Kidney tubule cell (primary cell): ENCODE results near the gene B3GNT5.
A peak's percentile ranks its signal among the peaks of the same experiment; 100 is the strongest.

Source experiments
- DNase-seq: peaks from one replicate; pipeline ENCODE4 v3.0.0-alpha.2; 2018; ENCODE audit warnings: low spot score

Gene B3GNT5

DNA sequence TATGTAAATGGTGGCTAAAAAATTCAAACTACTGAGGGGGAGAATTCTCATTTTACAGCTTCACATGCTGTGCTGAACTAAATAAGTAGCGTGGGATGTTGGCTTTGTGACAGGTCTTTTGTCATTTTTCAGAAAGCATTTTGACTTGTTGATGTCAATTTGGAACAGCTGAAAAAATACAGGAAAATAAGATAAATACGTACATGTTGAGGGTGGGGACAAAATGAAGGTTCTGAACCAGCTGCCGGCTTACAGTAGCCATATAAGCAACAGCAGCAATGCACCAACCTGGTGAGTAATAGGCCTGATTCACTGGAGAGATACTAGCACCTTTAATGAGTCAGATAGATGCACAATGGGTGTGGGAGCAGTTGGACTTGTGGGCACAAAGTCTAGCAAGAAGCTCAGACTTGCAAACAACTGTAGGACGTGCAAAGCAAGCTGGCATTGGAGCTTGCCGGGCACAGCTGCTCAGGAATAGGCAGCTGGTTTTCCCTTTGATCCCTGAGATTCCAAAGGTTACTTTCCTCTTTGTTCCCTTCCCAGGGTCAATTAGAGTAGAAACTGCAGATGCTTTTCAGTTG lies 12.9 kb downstream of the B3GNT5 start:
- DNase-seq: peak; percentile 95

GRCh38 chr3:183266454-183266853 lies 13.4 kb downstream of the B3GNT5 start:
- DNase-seq: no peak

DNA sequence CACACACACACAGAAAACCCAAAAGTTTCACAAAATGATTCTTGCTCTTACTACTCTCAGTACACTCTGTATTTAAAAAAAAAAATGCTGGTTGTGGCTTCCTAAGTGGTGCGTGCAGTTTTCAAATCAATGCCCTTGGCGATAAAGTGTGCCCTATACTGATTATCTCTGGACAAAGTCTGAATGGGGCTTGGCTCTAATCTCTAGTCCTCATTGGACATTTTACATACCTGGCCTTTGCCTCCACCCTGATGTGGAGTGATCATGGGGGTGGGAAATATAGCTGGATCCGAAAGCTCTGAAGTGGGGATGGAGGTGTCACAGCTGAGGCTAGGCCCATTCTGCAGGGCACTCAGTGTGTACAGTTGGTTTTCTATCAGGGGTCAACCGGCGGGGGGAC lies 14.1 kb downstream of the B3GNT5 start:
- no peak for DNase-seq

DNA sequence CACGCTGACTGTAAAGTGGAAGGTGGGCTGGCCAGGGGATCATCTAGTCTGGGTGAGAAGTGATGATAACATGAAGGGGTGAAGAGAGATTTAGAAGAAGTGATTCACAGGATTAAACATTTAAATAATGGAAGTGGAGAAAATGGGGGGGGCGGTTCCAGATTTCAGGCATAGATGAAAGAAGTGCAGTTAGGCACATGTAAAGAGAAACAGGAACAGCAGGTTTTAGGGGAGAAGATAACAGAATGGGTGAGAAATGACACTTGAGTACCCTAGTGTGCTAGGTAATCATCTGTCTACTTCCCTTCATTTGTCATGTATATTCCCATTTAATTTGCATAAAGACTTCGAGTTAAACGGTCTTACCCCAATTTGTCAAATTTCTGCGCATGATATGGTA lies 15.3 kb downstream of the B3GNT5 start:
- no peak for DNase-seq

DNA sequence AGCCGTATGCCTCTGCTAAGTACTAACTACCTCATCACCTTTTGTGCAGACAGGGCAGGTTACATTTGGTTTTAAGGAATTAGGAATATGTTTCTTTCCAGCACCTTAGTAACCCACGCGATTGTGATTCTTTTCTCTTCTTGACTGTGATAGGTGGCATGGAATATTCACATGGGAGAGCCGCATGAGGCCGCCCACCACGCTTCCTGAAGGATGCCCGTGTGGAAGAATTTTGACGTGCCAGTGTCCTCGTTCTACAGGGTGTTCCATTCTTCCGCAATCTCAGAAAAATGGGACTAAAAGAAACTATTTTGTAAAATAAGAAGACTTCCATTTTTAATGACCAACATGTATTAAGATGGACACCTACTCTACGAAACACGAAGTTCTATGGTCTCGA lies 16.3 kb downstream of the B3GNT5 start:
- DNase-seq: no peak

GRCh38 chr3:183270344-183270743 lies 17.3 kb downstream of the B3GNT5 start:
- no peak for DNase-seq

GRCh38 chr3:183272142-183272541 lies 19.1 kb downstream of the B3GNT5 start:
- no peak for DNase-seq

- no peak for DNase-seq
Observed at GRCh38 chr3:183272791-183273190, 19.7 kb downstream of the B3GNT5 start.

- DNase-seq: peak; percentile 71
Observed at GRCh38 chr3:183274609-183275008, 21.6 kb downstream of the B3GNT5 start.

DNA sequence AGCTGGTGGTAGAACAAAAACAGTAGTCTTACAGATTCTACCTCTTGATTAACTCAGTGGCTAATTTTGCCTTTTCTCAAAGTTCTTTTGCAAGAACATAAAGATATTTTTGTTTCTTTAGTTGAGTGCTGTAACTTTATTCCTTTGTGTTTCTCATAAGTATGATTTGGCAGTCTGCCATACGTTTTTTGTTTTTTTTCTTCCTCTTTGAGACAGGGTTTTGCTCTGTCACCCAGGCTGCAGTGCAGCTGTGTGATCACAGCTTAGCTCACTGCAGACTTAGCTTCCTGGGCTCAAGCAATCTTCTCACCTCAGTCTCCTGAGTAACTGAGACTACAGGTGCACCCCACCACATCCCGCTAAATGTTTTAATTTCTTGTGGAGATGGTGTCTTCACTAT lies 22.4 kb downstream of the B3GNT5 start:
- peak; percentile 66 for DNase-seq

DNA sequence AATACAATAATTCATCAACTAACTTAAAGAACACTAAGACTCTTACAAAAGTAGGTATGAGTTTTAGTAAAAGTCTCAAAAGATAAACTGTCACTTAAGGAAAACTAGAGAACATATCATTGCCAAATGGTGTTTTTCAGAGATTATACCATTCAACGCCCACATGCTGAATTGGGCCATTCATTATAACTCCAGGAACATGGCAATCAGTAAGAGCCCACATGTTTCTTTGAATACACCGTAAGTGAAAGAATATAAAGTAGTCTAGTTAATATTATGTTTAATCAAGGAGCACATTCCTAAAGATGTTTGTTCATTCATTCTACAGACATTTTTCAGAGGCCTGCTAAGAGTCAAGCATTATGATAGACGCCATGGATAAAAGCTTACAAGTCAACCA lies 22.9 kb downstream of the B3GNT5 start:
- DNase-seq: no peak

DNA sequence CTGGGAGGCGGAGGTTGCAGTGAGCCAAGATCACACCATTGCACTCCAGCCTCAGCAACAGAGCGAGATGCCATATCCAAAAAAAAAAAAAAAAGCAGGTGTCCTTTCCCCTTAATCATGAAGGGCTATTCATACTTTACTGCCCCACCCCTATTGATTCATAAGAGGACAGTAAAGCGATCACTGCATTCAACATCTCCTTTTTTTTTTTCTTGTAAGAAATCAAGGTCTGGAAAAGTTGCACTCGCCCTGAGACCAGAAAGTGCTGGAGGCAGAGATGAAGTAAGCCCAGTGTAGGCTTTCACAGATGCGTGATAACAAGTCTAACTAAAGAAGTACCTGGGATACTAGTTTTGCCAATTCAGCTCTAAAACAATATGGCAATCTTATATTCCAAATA lies 24.2 kb downstream of the B3GNT5 start:
- no peak for DNase-seq

DNA sequence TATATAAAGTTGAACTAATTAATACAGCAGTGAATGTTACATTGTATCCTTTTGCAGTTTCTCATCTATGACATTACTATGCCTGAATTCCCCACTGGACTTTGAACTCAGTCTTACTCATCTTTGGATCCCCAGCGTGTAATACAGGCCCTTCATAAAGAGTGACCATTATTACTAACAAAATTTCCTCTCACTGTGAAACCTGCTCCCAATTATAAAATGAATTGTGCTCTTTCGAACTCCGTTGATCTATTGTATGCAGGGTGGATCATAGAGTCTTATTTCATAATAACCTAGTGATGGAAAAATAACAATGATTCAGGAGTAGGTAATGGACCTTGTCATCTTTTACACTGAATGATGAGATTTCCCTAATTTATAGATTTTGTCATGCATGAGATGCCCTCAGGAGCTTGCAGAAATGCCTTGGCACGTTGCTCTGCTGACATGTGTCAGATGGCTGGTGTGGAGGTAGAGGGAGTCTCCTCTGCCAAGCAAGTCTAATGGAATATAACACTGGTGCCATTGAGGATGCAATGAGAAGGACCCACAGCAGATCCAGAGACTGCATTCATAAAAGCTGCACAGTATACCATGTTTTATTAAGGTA lies 25.5 kb downstream of the B3GNT5 start:
- peak; percentile 78 for DNase-seq

DNA sequence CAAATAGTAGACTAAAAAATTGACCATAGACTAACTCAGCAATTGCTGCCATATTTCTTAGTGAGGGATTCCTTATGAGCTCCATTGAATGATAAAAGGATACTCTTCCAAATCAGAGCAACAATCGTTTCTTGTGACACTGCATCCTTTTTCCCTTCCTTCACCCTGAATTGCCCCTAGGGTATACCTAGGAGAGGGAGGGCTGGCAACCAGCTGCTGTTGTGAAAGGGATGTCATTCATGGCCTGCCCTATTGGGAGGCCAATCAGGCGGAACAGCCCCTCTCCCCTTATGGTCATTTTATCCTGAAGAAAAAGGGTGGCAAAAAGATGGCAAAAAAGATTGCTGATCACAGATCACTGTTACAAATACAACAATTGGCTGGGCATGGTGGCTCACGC lies 26.3 kb downstream of the B3GNT5 start:
- DNase-seq: no peak

DNA sequence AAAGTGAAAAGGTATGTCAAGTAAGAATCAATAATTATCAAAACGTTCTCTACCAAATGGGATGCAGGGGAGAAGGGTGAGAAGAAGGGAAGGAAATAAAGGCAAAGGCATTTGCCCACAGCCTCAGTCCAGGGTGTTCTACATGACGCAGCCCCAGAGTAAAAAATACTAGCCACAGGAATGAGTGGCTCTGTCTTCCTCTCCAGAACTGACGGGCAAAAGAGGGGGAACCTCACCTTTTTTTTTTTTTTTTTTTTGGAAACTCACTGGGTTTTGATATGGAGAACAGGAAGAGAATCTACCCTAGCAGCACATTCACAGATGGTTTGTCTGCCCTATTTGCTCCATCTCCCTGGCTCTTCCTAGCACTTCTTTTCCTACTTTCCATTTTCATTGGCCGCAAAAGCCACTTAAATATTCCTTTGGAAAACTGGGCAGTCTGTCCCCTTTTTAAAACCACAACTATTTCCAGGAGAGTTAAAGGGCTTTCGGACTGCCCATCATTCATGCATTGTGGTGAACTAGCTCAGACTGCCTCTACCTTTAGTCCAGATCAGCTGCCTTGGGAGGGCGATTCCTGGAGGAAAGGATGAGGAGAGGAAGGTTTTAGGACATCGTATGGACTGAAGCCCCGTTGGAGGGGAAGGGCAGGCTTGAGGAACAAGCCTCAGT lies 28.2 kb downstream of the B3GNT5 start:
- no peak for DNase-seq

GRCh38 chr3:183283886-183284285 lies 30.8 kb downstream of the B3GNT5 start:
- no peak for DNase-seq

- no peak for DNase-seq
Observed at GRCh38 chr3:183284570-183284969, 31.5 kb downstream of the B3GNT5 start.

DNA sequence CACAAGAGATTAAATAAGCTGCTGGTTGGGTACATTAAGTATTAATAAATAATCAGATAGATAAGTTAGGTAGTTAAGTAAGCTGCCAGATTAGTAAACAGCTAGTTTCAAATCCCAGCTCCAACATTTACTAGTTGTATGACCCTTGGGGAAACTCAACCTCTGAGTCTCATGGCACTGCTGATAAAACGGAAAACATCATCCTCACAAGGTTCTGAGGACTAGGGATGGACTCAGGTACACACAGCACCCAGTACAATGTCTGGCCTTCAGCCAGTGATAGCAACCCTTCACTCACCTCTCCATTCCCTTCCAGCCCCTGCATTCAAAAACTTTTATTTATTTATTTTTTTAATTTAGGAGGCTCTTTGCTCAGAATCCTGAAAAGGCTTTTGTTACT lies 32.3 kb downstream of the B3GNT5 start:
- no peak for DNase-seq

DNA sequence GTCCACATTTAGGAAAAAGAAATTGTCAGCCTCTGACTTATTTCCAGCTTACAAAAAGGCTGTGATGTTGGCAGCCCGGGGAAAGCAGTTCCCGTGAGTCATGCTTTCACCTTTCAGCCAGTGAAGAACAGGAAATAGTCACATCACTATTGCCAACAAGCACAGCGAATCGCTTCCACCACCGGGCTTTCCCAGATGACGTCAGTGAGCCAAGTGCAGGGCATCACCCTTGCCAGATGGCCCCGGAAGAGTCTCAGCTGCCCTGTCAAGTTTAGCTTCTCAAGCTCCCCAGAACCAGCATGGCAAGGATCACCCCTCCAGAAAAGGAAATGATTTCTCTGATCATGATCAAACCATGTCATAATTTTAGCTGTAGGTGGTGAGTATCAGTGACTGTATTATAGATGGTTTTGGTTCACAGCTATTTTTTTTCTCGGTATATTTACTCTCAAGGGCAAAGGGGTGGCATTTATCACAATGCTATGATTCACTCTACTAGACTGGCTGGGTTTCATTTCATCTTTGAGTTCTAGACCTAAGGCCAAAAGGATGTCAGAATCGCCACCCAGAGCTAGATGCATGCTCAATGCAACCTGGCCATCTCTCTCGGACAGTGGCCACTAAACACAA lies 32.9 kb downstream of the B3GNT5 start:
- peak; percentile 98 for DNase-seq

GRCh38 chr3:183287301-183287971 lies 34.4 kb downstream of the B3GNT5 start:
- no peak for DNase-seq

- DNase-seq: no peak
Observed at GRCh38 chr3:183288117-183288516, 35.1 kb downstream of the B3GNT5 start.

GRCh38 chr3:183290216-183290615 lies 37.2 kb downstream of the B3GNT5 start:
- no peak for DNase-seq
